ENCODE measurements around the gene CACNA1G. TPM values are rescaled to one million over a fixed set of nuclear protein-coding genes. Genes with fewer than 3 reads are reported as not detected.

Gene CACNA1G
- total and polyA plus RNA-seq, 2 donors (not counting 3 experiments of a cell fraction or from before 2014, with no cell fraction given): not detected

DNA sequence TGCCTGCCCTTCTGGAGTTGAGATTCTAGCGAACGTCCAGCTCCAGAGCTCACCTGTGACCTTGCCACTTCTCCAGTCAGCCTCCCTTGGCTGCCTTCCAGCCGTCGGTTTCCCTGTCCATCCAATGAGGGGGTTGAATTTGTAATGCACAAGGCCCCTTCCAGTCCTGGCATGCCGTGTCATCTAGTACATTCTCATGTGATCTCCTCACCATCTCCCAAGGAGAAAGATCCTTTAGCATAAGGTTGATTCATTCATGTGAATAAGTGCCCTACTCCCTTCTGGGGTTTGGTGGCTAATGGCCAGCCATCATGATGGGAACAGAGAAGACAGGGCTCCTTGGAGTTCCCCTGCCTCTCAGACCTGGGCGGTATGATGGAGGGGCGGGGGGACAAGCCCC lies 55.3 kb downstream of the CACNA1G start:
- Histone ChIP-seq H3K4me1 (ENCODE audit: control insufficient read depth, extremely low read depth, insufficient read depth, low read length) (peaks cover 6% of the 10 kb centered on the region), H3K9ac (replicated peaks; ENCODE audit: extremely low read depth, insufficient read depth, low read length) (no peak overlapping the region), H3K4me3 (replicated peaks in 1 of 3; ENCODE audit: insufficient read depth in 1 of 3, low read depth in 1 of 3, low read length in 3 of 3) (no peak overlapping the region), H3K9me1 (replicated peaks; ENCODE audit: control insufficient read depth, extremely low read depth, insufficient read depth, low read length) (no peaks in the 10 kb centered on the region), H3K27me3 (ENCODE audit: control insufficient read depth in 2 of 2, insufficient read depth in 2 of 2, low read length in 2 of 2) (no peaks in the 10 kb centered on the region), H3K36me3 (ENCODE audit: control insufficient read depth in 2 of 2, extremely low read depth in 1 of 2, insufficient read depth in 2 of 2, low read length in 2 of 2) (no peaks in the 10 kb centered on the region), H4K20me1 (replicated peaks; ENCODE audit: control insufficient read depth, extremely low read depth, insufficient read depth, low read length) (no peaks in the 10 kb centered on the region), H3K27ac (ENCODE audit: insufficient read depth, low read depth, low read length) (no peak overlapping the region), H3K4me2 (ENCODE audit: insufficient read depth, low read length) (no peak overlapping the region), H3K79me2 (ENCODE audit: control insufficient read depth, insufficient read depth, low read length) (no peaks in the 10 kb centered on the region), H2AFZ (ENCODE audit: low read depth, low read length) (no peak overlapping the region), H3K9me3 (replicated peaks; ENCODE audit: control insufficient read depth, insufficient read depth, low read length) (no peaks in the 10 kb centered on the region)
- dilution Hi-C loops (cut with MboI; ENCODE audit: extremely low pct_ligation_motif_present, low sequenced_read_pairs): no loop called here
- POLR2A ChIA-PET: no interaction called here
- CTCF ChIA-PET: interaction anchor here (1.4 to 3.8 kb wide), 3 partner anchors 10 to 65 kb away, joined by 4 to 18 read pairs (median 15); no protein-coding TSS in a partner anchor
- FAIRE-seq: no peak
- intact Hi-C loops (cut with micrococcal nuclease): loop anchor here (5.0 kb wide), 1 partner anchor 54 kb away; the partner anchor contains the start of gene CACNA1G
- no TSS peak for BruUV-seq (replicated peaks)
- DNase-seq (ENCODE audit: low read depth, low spot score): no peak
- no peak for TF ChIP-seq POLR2A (IDR thresholded peaks at IDR 0.05; ENCODE audit: low read depth, low read length)
- TF ChIP-seq EZH2 (IDR thresholded peaks at IDR 0.05; ENCODE audit: borderline replicate concordance, low read depth, low read length, severe bottlenecking): no peak
- no peak for TF ChIP-seq FOS (IDR thresholded peaks at IDR 0.05; ENCODE audit: borderline replicate concordance, insufficient read depth, low read length)
- TF ChIP-seq, protein P1, sequence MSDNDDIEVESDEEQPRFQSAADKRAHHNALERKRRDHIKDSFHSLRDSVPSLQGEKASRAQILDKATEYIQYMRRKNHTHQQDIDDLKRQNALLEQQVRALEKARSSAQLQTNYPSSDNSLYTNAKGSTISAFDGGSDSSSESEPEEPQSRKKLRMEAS (IDR thresholded peaks at IDR 0.05; ENCODE audit: insufficient read depth, insufficient read length): no peak
- no peak for TF ChIP-seq JUN (IDR thresholded peaks at IDR 0.05; ENCODE audit: borderline replicate concordance, insufficient read depth, insufficient read length, low read depth)
- TF ChIP-seq MYC (IDR thresholded peaks at IDR 0.05; ENCODE audit: low read depth, low read length): no peak
- TF ChIP-seq, protein P2, sequence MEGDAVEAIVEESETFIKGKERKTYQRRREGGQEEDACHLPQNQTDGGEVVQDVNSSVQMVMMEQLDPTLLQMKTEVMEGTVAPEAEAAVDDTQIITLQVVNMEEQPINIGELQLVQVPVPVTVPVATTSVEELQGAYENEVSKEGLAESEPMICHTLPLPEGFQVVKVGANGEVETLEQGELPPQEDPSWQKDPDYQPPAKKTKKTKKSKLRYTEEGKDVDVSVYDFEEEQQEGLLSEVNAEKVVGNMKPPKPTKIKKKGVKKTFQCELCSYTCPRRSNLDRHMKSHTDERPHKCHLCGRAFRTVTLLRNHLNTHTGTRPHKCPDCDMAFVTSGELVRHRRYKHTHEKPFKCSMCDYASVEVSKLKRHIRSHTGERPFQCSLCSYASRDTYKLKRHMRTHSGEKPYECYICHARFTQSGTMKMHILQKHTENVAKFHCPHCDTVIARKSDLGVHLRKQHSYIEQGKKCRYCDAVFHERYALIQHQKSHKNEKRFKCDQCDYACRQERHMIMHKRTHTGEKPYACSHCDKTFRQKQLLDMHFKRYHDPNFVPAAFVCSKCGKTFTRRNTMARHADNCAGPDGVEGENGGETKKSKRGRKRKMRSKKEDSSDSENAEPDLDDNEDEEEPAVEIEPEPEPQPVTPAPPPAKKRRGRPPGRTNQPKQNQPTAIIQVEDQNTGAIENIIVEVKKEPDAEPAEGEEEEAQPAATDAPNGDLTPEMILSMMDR (IDR thresholded peaks at IDR 0.05; ENCODE audit: extremely low read depth in 1 of 2, insufficient read depth in 1 of 2, low read depth in 1 of 2, low read length in 2 of 2): no peak
- no peak for TF ChIP-seq POLR2AphosphoS5 (IDR thresholded peaks at IDR 0.05; ENCODE audit: insufficient read depth, low read depth, low read length)
- TF ChIP-seq GATA2 (IDR thresholded peaks at IDR 0.05; ENCODE audit: insufficient read depth, insufficient read length, low read depth, low read length): no peak

All from endothelial cell of umbilical vein (primary cell).